Vagina (tissue), 2 donors: ENCODE measurements around the gene KAZN. TPM values are rescaled to one million over a fixed set of nuclear protein-coding genes. Genes with fewer than 3 reads are reported as not detected.

Source experiments
- DNase-seq, 2 donors: peaks; one replicate each; pipeline ENCODE4 v3.0.0-alpha.2; 2017; ENCODE audit errors: extremely low spot score in 2 of 2
- H3K27ac ChIP-seq: fragments of 200-600 bp; sonication (generic); one replicate; pipeline ENCODE4 v1.5.1; 2019
- H3K27me3 ChIP-seq: fragments of 200-600 bp; sonication (generic); one replicate; pipeline ENCODE4 v1.5.1; 2019
- H3K36me3 ChIP-seq, 2 donors: fragments of 200-600 bp; sonication (generic); one replicate each; pipeline ENCODE4 v1.5.1; 2017 to 2019
- H3K4me1 ChIP-seq: fragments of 200-600 bp; sonication (generic); one replicate; pipeline ENCODE4 v1.5.1; 2019
- H3K4me3 ChIP-seq, 2 donors: fragments of 200-600 bp; sonication (generic); 1 replicate in 1 of 2; 2 replicates in 1 of 2; pipeline ENCODE4 v1.5.1; 2016 to 2019
- H3K9me3 ChIP-seq: fragments of 200-600 bp; sonication (generic); one replicate; pipeline ENCODE4 v1.5.1; 2019
- POLR2A ChIP-seq, 2 donors: fragments of 450-650 bp; IDR thresholded peaks; one replicate each; pipeline ENCODE4 v1.6.1; 2017; ENCODE audit warnings: antibody characterized with exemption in 2 of 2, mild to moderate bottlenecking in 2 of 2, moderate library complexity in 2 of 2
- POLR2AphosphoS5 ChIP-seq, 2 donors: sonication (generic); formaldehyde crosslinking; IDR thresholded peaks; one replicate each; pipeline ENCODE4 v1.9.0; 2017; ENCODE audit warnings: antibody characterized with exemption in 2 of 2, mild to moderate bottlenecking in 2 of 2, low read depth in 1 of 2; ENCODE audit not compliant: insufficient read depth in 1 of 2
- intact Hi-C: fragments of 100-400 bp; cut with DNase I; formaldehyde crosslinking; loops from one replicate; pipeline ENCODE4 v1.15.1; 2023
- total RNA-seq: library from RNA; depleted of rRNA; stranded (reverse); fragments of >200 nt; gene quantifications from one replicate; pipeline ENCODE4 v1.2.3, GENCODE V29; 2016
- TF ChIP-seq, protein P1 (sequence below), 3 experiments: fragments of 450-650 bp in 2 of 3; fragments of 200-600 bp in 1 of 3; sonication (generic) in 1 of 3; IDR thresholded peaks; one replicate each; pipeline ENCODE4 v1.5.1; 2017 to 2019; ENCODE audit warnings: antibody characterized with exemption in 3 of 3, mild to moderate bottlenecking in 2 of 3, moderate library complexity in 2 of 3

Gene KAZN
- total RNA-seq, 1 donor from 2014 or later = 29.5 TPM

DNA sequence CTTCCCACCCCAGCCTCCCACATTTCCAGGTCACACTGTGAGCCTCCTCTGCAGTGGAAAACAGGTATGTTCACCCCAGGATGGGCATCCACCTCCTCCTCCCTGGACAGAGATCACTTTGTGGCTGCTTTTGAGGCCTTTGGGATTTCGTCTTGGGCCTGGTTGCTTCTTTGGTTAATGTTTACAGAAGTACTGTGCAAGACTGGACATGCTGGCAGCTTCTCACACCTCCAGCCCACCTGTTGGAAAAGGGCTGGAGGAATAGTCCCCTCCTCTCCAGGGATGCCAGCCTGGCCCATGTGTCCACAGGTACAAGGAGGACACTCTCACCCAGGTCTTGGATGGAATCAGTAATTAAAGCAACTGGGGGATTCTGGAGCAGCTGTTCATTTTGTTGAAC is 56.1 kb downstream of the KAZN start:
- H3K4me1 ChIP-seq = peaks cover 6% of the 10 kb centered on the region
- TF ChIP-seq POLR2A (IDR thresholded peaks at IDR 0.05) (no peak), POLR2AphosphoS5 (IDR thresholded peaks at IDR 0.05; ENCODE audit: insufficient read depth in 1 of 2, low read depth in 1 of 2) (no peak)
- TF ChIP-seq, protein P1, sequence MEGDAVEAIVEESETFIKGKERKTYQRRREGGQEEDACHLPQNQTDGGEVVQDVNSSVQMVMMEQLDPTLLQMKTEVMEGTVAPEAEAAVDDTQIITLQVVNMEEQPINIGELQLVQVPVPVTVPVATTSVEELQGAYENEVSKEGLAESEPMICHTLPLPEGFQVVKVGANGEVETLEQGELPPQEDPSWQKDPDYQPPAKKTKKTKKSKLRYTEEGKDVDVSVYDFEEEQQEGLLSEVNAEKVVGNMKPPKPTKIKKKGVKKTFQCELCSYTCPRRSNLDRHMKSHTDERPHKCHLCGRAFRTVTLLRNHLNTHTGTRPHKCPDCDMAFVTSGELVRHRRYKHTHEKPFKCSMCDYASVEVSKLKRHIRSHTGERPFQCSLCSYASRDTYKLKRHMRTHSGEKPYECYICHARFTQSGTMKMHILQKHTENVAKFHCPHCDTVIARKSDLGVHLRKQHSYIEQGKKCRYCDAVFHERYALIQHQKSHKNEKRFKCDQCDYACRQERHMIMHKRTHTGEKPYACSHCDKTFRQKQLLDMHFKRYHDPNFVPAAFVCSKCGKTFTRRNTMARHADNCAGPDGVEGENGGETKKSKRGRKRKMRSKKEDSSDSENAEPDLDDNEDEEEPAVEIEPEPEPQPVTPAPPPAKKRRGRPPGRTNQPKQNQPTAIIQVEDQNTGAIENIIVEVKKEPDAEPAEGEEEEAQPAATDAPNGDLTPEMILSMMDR (IDR thresholded peaks at IDR 0.05) = no peak

DNA sequence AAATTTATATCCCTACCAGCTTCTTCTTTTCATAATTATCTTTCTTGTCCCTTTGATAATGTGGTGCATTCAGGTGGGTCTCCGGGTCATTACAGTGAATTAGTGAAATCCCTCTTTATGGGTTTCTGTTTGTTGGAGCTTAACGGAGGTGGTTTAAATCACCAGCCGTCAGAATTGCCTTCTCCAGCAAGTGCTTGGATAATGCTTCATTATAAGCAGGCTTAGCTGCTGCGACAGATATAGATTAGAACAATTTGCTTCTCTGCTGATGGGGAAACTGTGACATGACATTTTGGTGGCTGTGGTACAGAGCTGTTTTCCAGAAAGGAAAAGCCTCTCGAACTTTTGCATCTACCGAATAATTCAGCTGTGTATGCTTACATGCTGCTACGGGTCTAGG is 56.9 kb downstream of the KAZN start:
- intact Hi-C loops = no loop called here
- Histone ChIP-seq H3K4me3 (no peak overlapping the region), H3K27ac (no peak overlapping the region), H3K4me1 (peaks cover 6% of the 10 kb centered on the region), H3K36me3 (no peaks in the 10 kb centered on the region), H3K9me3 (no peaks in the 10 kb centered on the region), H3K27me3 (no peaks in the 10 kb centered on the region)
- no peak for TF ChIP-seq POLR2A (IDR thresholded peaks at IDR 0.05)
- no peak for TF ChIP-seq POLR2AphosphoS5 (IDR thresholded peaks at IDR 0.05; ENCODE audit: insufficient read depth in 1 of 2, low read depth in 1 of 2)
- TF ChIP-seq, protein P1 (IDR thresholded peaks at IDR 0.05) = no peak
- DNase-seq = no peak

More for the DNA sequence above, 56.1 kb downstream of the KAZN start:
- Histone ChIP-seq H3K36me3 (no peaks in the 10 kb centered on the region), H3K27ac (no peak overlapping the region), H3K4me3 (no peak overlapping the region), H3K27me3 (no peaks in the 10 kb centered on the region), H3K9me3 (no peaks in the 10 kb centered on the region)
- DNase-seq = no peak
- intact Hi-C loops = no loop called here

DNA sequence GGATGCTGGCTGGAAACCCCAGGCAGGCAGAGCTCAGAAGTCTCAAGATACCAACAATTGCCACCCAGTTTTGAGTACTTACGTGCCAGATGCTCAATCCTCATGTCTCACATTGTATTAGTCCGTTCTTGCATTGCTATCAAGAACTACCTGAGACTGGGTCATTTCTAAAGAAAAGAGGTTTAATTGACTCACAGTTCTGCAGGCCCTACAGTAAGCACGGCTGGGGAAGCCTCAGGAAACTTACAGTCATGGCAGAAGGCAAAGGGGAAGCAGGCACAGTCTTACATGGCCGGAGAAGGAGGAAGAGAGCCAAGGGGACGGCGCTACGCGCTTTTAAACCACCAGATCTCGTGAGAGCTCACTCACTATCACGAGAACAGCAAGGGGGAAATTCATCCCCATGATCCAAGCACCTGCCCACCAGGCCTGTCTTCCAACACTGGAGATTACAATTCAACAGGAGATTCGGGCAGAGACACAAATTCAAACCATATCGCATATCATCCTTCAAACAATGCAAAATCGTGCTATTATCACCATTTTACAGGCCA is 58.0 kb downstream of the KAZN start:
- no peak overlapping the region for H3K27ac ChIP-seq
- TF ChIP-seq POLR2A (IDR thresholded peaks at IDR 0.05) (no peak), POLR2AphosphoS5 (IDR thresholded peaks at IDR 0.05; ENCODE audit: insufficient read depth in 1 of 2, low read depth in 1 of 2) (no peak)
- TF ChIP-seq, protein P1 (IDR thresholded peaks at IDR 0.05) = no peak
- no peak for DNase-seq
- H3K4me3 ChIP-seq = no peak overlapping the region
- intact Hi-C loops = no loop called here
- no peaks in the 10 kb centered on the region for H3K27me3 ChIP-seq
- H3K36me3 ChIP-seq = no peaks in the 10 kb centered on the region
- no peaks in the 10 kb centered on the region for H3K9me3 ChIP-seq
- H3K4me1 ChIP-seq = peaks cover 6% of the 10 kb centered on the region

DNA sequence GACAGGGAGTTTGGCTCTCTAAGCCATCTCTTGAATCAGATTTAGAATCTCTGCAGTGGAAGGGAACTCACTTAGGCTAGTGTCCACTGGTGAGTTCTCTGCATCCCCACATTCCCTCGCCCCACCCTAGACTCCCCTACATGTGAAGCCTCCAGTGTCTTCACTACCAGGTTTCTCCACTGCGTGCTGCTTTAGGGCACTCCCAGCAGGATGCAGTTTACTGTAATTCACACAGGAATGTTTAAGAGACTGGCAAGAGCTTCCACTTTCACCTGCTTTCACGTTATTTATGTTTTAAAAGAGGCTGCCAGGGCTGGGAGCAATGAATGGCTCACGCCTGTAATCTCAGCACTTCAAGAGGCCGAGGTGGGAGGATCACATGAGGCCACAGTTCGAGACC is 60.2 kb downstream of the KAZN start:
- no peak for DNase-seq
- no peaks in the 10 kb centered on the region for H3K36me3 ChIP-seq
- TF ChIP-seq, protein P1 (IDR thresholded peaks at IDR 0.05) = no peak
- TF ChIP-seq POLR2A (IDR thresholded peaks at IDR 0.05) (no peak), POLR2AphosphoS5 (IDR thresholded peaks at IDR 0.05; ENCODE audit: insufficient read depth in 1 of 2, low read depth in 1 of 2) (no peak)
- H3K27ac ChIP-seq = no peak overlapping the region
- H3K4me3 ChIP-seq = no peak overlapping the region
- intact Hi-C loops = no loop called here
- no peaks in the 10 kb centered on the region for H3K27me3 ChIP-seq
- no peaks in the 10 kb centered on the region for H3K4me1 ChIP-seq
- no peaks in the 10 kb centered on the region for H3K9me3 ChIP-seq

DNA sequence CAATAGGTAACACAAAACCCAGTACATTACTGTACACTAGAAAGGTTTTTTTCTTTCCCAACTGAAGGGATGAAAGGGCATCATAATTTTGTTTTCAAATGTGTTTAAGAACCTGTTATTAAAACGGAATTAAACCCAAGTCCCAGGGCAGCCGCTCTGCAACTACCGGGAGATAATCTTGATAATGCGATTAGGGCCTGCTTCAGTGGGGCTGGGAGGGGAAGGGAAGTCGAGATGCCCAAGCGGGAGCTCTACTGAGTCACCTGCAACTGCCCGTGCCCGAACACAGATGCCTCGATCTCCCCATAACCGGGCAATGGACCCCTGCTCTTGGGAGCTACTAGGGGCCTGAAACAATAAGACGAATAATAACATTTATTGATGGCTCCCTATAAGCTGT is 61.4 kb downstream of the KAZN start:
- Histone ChIP-seq H3K27me3 (no peaks in the 10 kb centered on the region), H3K27ac (no peak overlapping the region), H3K36me3 (no peaks in the 10 kb centered on the region), H3K9me3 (no peaks in the 10 kb centered on the region), H3K4me1 (no peaks in the 10 kb centered on the region), H3K4me3 (no peak overlapping the region)
- no peak for DNase-seq
- intact Hi-C loops = no loop called here
- TF ChIP-seq POLR2A (IDR thresholded peaks at IDR 0.05) (no peak), POLR2AphosphoS5 (IDR thresholded peaks at IDR 0.05; ENCODE audit: insufficient read depth in 1 of 2, low read depth in 1 of 2) (no peak)
- TF ChIP-seq, protein P1 (IDR thresholded peaks at IDR 0.05) = no peak
